ENCODE measurements around the gene ITGB3. TPM values are rescaled to one million over a fixed set of nuclear protein-coding genes. Genes with fewer than 3 reads are reported as not detected.

The ITGB3 gene
- total and polyA plus RNA-seq, 9 donors, result 1.7 to 9.4 (median 2.9) TPM

GRCh38 chr17:47242648-47243047, 11.0 kb upstream of the ITGB3 start:
- TF ChIP-seq EP300 (IDR thresholded peaks at IDR 0.05) (no peak), POLR2A (IDR thresholded peaks at IDR 0.05) (no peak), CTCF (IDR thresholded peaks at IDR 0.05) (no peak)
- Histone ChIP-seq H3K4me3 (no peak overlapping the region), H3K9me3 (no peaks in the 10 kb centered on the region), H3K36me3 (no peaks in the 10 kb centered on the region), H3K27ac (no peak overlapping the region), H3K4me1 (ENCODE audit: insufficient read depth) (peaks cover 5% of the 10 kb centered on the region), H3K27me3 (no peaks in the 10 kb centered on the region)
- DNase-seq, result no peak
- WGBS, 3 donors, result 84 to 100% (median 96%) methylated on average over 2 of the region's 2 CpGs
- intact Hi-C loops (cut with DNase I), result loop anchor here in 1 of 4 donors (5.0 kb wide), 1 partner anchor 65 kb away; no protein-coding TSS in a partner anchor

- Histone ChIP-seq H3K27me3 (no peaks in the 10 kb centered on the region), H3K27ac (no peak overlapping the region), H3K4me1 (ENCODE audit: insufficient read depth) (peaks cover 5% of the 10 kb centered on the region), H3K36me3 (no peaks in the 10 kb centered on the region), H3K9me3 (no peaks in the 10 kb centered on the region), H3K4me3 (no peak overlapping the region)
- intact Hi-C loops (cut with DNase I), result loop anchor here in 1 of 4 donors (5.0 kb wide), 1 partner anchor 63 kb away; no protein-coding TSS in a partner anchor
- TF ChIP-seq POLR2A (IDR thresholded peaks at IDR 0.05) (no peak), EP300 (IDR thresholded peaks at IDR 0.05) (no peak), CTCF (IDR thresholded peaks at IDR 0.05) (no peak)
- DNase-seq, result no peak
- WGBS, 3 donors, result 82 to 84% (median 83%) methylated on average over 9 of the region's 9 CpGs
These were observed 9.7 kb upstream of the ITGB3 start for GRCh38 chr17:47243737-47244598.

- 42 to 52% (median 46%) methylated on average over 2 of the region's 2 CpGs for WGBS, 3 donors
These were observed 8.9 kb upstream of the ITGB3 start for GRCh38 chr17:47244697-47245096.

GRCh38 chr17:47246120-47246519, 7.5 kb upstream of the ITGB3 start:
- Histone ChIP-seq H3K36me3 (no peaks in the 10 kb centered on the region), H3K9me3 (no peaks in the 10 kb centered on the region), H3K4me1 (ENCODE audit: insufficient read depth) (peaks cover 5% of the 10 kb centered on the region), H3K27me3 (no peaks in the 10 kb centered on the region), H3K4me3 (no peak overlapping the region), H3K27ac (no peak overlapping the region)
- 48 to 81% (median 79%) methylated on average over 2 of the region's 2 CpGs for WGBS, 3 donors
- no peak for DNase-seq
- intact Hi-C loops (cut with DNase I), result no loop called here
- TF ChIP-seq CTCF (IDR thresholded peaks at IDR 0.05), result no peak

More at GRCh38 chr17:47244697-47245096, 8.9 kb upstream of the ITGB3 start:
- H3K9me3 ChIP-seq, result no peaks in the 10 kb centered on the region
- no peak for DNase-seq
- no peaks in the 10 kb centered on the region for H3K27me3 ChIP-seq
- no peak overlapping the region for H3K4me3 ChIP-seq
- H3K4me1 ChIP-seq (ENCODE audit: insufficient read depth), result peaks cover 5% of the 10 kb centered on the region
- H3K36me3 ChIP-seq, result no peaks in the 10 kb centered on the region
- intact Hi-C loops (cut with DNase I), result loop anchor here in 1 of 4 donors (5.0 kb wide), 1 partner anchor 63 kb away; no protein-coding TSS in a partner anchor
- no peak overlapping the region for H3K27ac ChIP-seq
- TF ChIP-seq POLR2A (IDR thresholded peaks at IDR 0.05) (no peak), CTCF (IDR thresholded peaks at IDR 0.05) (no peak), EP300 (IDR thresholded peaks at IDR 0.05) (no peak)

Data from ovary (tissue), 9 donors.